Islet of Langerhans (tissue), 1 donor: ENCODE results near the gene CLDN16.

Source experiments
- FAIRE-seq: peaks from one replicate; lab custom pipeline; 2011; peaks lifted over from hg19 to GRCh38; lab: Jason Lieb, UNC

CLDN16 gene

DNA sequence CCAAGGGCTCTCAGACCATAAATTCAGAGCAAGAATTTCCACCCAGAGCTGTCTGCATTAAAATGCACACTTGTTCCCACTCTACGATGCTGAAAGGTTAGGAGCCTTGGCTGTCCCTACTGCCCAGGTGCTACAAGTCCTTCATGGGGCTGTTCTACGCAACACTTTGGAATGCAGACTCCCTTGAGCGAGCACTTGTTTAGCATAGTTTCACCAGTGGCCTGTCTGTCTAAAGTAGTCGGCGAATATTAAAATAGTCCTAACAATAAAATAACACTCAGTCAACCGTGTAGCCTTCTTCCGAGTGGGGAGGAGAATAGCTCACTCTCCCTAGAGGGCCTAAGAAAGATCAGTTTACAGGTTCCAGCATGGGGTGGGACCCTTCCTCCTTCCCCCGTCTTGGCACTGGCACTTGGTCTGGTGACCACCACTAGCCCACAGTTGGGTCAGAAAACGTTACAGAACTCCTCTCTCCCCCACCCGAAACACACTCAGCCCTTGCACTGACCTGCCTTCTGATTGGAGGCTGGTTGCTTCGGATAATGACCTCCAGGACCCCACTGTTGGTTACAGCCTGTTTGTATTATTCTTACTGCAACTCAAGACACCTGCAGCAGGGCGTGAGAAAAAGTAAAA, at the start of gene CLDN16:
CLDN16 (plus strand) TSS at position 586 of the 636 bp plus-strand sequence. CDS start 167 bp downstream, outside the sequence.
- no peak for FAIRE-seq

DNA sequence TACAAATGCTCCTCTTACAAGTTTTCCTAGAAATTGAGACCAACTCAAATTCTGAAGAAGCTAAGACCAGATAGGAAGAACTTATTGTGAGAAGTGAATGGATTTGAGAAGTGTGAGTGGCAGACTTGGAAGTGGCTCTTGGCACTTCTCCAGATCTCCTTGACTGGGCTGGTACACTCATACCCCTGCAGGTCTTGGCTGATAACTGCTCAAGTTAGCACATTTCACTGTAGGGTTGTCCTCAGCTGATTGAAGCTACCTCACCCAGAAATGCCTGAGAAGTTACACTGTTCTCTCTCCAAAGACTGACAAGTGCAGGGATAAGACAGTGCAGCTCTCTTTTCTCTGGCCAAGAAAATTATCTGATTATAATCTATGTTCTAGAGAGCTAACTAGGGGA, 49.2 kb upstream of the CLDN16 start:
- FAIRE-seq = no peak

DNA sequence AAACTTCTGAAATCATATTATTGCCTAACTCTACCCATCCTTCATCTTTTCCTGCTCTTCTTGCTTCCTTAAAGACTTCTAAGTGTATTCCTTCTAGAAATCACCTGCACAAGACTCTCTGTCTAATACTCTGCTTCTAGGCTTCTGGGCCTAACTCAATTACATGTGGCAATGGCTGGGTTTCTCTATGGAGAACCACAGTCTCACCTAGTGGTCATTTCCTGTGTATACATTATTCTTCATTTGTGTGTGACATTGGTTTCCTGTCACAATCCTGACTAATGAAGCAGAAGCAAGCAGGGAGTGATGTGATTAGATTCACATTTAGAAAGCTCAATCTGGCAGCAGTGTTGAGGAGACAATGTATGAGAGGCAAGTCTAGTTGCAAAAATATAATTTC, 48.8 kb upstream of the CLDN16 start:
- no peak for FAIRE-seq

DNA sequence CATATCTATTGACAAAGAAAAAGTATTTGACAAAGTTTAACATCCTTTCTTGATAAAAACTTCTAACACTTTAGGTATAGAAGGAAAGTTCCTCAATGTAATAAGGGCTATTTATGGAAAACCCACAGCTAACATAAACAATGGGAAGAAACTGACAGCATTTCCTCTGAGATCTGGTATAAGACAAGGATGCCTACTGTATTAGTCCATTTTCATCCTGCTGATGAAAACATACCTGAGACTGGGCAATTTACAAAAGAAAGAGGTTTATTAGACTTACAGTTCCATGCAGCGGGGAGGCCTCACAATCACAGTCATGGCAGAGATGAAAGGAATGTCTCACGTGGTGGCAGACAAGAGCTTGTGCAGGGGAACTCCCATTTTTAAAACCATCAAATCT, 47.9 kb upstream of the CLDN16 start:
- FAIRE-seq = no peak

DNA sequence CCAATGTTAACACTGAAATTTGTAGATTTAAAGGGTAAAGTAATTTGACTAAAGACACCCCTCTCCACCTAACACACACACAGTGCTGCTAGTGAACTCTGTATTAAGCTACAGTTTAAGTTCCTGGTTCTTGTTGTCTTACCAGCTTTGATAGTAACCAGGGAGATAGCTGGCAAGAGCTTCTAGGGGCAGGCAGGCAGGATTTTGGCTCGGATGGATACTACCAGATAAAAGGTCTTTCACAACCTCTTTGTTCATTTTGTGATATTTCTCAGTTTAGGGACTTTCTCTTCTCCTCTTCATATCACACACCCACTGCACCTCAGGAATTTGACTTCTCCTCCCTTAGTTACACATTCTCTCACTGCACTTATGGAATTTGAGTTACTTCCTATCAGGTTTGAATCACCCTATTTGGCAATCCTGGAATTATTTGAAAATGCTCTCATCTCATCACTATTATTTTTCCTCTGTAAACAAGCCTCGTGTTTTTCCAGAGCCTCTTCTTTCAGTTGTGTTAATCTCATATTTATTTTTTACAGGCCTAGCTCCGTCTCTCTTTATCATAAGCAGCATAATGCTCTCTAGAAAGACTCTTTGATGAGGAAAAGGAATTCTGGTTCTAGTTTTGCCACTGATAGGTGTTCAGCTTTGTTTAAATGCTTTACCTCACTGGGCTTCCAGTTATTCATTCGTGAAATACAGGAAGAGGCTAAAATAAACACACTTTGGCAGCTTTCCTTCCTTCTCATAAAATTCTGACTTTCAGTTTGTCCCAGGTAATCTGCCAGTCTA, 42.7 kb upstream of the CLDN16 start:
- FAIRE-seq = peak; percentile 13

GRCh38 chr3:190345878-190346277, 42.1 kb upstream of the CLDN16 start:
- FAIRE-seq = no peak

GRCh38 chr3:190346541-190346940, 41.4 kb upstream of the CLDN16 start:
- no peak for FAIRE-seq

DNA sequence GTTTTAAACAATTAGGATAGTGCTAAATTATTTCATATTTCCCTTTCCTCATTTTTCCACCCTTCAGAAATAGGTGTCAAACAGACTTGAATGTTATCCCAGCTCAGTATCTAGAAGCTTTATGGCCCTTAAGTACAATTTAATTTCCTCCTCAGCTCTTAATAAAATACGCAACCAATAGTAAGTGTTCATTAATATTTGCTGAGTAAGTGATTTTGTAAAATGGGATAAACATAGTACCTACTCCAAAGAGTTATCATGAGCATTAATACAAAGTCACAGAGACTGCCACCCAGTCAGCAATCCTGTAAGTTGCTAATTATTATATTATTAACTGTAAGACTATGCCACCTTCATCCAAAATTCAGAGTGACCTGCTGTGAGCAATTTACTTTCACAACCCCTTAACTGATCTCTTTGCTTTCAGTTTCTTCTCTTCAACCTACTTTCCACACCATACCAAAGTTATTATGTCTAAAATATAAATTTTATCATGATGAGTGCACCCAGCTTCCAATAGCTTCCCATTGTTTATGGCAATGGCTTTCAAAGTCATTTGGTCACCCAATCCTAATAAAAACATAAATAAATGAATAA, 35.0 kb upstream of the CLDN16 start:
- no peak for FAIRE-seq

- no peak for FAIRE-seq
These were observed 31.7 kb upstream of the CLDN16 start for GRCh38 chr3:190356246-190356645.

DNA sequence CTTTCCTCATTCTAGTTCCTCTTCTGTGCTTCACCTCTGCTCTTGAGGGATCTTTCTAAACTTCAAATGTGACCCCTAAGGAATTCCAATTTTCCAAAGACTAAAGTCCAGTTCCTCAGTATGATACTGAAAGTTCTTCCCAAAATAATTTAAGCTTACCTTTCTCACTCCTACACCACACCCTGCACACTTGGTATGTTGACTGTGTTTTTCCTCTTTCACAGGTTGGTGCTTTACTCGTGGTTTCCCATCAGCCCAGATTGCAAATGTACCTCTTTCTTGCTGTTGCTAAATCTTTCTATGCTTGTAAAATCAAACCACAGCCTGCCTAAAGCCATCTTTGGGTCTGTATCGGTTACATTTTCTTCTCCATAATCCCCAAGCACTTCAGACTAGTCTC, 30.5 kb upstream of the CLDN16 start:
- FAIRE-seq = no peak

DNA sequence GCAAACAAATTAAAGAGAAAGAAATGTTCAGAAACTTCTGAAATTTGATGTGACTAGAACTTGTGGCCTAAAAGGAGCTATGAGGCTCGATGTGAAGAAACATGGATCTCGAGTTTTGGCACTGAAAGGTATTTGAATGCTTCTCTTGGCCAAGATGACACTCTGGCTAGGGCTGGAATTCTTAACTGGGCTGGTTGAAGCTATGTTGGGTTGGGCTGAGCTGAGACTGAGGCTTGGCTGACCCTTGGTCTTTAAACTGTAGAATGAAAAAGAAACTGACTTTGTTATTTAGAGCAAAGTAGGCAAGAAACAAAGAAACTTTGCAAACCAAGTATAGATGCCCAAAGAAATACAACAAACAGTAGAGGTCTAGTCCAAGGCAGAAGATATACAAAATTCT, 28.1 kb upstream of the CLDN16 start:
- FAIRE-seq = no peak

DNA sequence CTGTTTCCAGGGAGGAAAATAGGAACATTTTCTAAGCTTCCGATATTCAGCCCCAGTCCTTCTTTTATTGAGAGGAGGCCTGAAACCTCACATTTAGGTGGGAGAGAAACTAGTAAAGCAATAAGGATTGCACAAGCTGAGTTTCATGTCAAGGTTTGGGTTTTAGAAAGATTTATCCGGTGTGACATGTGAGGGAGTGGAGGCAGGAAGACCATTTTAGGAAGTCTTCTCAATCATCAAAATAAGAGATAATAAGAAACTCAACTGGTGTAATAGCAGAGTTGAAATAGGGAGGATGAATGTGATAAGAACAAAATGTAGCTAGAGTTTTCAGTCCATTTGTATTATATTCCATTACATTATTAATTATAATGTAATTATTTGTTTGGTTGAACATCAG, 27.7 kb upstream of the CLDN16 start:
- FAIRE-seq = no peak

GRCh38 chr3:190361791-190362190, 26.2 kb upstream of the CLDN16 start:
- FAIRE-seq = no peak

DNA sequence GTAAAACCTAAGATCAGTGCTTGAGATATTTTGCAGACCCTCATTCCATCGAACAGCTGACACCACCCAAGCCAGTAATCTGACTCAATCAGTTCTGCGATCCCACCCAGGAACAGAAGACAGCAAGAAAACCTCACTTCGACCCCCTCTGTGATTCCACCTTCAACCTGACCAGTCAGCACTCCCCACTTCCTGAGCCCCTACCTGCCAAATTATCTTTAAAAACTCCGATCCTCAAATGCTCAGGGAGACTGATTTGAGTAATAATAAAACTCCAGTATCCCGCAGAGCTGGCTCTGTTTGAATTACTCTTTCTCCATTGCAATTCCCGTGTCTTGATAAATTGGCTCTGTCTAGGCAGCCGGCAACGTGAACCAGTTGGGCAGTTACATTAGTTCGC, 25.7 kb upstream of the CLDN16 start:
- FAIRE-seq = no peak

DNA sequence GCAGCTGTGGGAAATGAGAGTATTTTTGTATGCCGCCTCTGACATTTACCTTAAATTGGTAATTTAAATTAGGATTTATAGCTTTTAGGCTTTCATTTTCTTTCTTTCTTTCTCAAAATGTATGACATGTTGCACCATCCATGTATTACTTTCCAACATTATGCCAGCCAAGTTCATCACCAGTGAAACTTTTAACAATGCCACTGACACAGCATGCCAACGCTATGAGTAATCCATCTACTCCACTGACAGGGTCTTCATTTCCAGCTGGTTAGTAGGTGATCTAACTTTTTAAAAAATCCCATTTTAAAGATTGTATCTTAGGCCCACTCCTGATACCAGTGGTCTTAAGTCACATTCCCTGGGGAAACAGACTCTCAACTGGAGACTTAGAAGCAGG, 21.8 kb upstream of the CLDN16 start:
- FAIRE-seq = no peak

DNA sequence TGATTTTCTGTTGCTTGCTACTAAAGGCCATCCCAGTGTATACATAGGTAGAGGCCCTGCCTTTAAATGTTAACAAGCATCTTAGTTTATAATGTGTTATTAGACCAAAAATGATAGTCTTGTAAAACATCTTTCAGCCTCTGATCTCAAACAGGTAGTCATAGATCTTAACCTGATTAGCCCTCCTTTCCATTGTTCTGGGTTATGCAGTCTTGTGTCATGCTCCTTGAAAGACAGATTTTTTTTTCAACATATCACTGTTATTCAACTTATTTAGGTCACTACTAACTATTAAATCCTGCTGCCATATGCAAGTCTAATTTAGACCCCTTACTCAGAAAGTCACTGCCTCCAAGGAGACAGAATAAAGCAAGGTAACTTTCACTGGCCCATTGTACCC, 19.1 kb upstream of the CLDN16 start:
- no peak for FAIRE-seq

DNA sequence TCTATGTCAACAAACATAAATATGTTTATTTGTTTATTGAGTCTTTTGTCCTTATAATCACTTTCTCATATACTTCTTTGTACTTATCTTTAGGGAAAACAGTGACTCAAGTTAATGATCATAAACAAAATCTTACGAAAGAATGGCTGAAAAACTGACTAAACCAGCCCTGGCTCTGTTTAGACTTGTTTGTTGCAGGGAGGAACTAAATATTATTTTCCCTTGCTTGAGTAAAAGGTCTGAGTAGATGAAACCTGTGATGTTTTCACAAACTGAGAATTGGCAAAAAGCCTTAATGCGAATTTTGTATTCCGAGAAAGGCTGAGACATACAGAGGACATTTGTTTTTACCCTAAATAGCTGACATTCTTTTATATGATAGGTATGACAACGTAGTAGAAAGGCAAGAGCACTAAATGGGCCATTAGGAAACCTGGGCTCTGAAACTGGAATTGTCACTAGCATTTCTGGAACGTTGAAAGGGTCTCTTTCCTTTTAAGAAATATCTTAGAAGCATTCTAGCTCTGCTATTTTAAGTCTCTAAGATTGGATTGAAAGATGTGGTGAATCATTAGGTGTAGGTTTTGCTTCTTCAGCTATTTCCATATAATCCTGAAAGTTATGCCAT, 18.2 kb upstream of the CLDN16 start:
- FAIRE-seq = no peak

- no peak for FAIRE-seq
These were observed 17.6 kb upstream of the CLDN16 start for GRCh38 chr3:190370369-190370768.

GRCh38 chr3:190371152-190371551, 16.8 kb upstream of the CLDN16 start:
- FAIRE-seq = no peak

DNA sequence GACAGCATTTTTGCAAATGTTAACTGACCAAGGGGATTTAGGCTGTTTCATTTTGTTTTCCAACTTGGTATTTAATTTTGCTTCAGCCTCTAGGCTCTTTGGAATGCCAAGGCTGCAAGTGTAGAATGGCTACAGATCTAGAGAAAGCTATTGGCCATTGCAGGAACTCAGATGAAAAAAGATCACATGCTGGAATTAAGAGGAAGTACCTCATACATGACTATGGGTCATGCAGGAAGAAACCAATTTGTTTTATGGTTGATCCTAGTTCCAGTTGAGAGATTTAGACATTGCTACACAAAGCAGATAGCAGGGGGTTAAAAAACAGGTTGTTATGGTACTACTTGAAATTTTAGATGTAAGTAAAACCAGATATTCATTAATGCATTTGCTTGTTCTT, 12.7 kb upstream of the CLDN16 start:
- no peak for FAIRE-seq

DNA sequence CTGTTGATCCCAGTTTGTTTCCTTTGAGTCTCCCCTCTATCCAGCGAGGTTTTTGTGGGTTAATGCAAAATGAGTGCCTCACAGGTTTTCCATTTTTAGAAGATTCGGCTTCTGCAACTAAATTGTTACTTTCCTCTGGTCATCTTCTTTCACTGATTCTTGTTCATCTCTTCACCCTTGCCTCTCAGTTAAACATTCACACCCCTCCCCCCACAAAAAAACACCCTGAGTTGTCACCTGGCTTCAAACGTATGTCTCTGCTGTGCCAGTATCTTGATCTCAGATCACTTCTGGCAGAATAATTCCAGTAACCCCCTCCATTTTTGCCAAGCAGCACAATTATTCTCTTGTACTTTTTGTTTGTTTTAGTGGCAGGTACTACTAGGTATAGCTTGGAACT, 12.3 kb upstream of the CLDN16 start:
- FAIRE-seq = no peak

- no peak for FAIRE-seq
These were observed 9.6 kb upstream of the CLDN16 start for GRCh38 chr3:190378240-190378891.

GRCh38 chr3:190380184-190380583, 7.8 kb upstream of the CLDN16 start:
- no peak for FAIRE-seq
